Measurements from ENCODE around the gene FAM120A.

FAM120A gene

GRCh38 chr9:93578844-93579243, 127.4 kb downstream of the FAM120A start:
- no peak for DNase-seq (ENCODE audit: low read depth, low spot score)

GRCh38 chr9:93579711-93580516, 128.4 kb downstream of the FAM120A start:
- DNase-seq (ENCODE audit: low read depth, low spot score), result no peak

- no peak for DNase-seq (ENCODE audit: low read depth, low spot score)
Observed at GRCh38 chr9:93580654-93581380, 129.3 kb downstream of the FAM120A start.

GRCh38 chr9:93582115-93582514, 130.6 kb downstream of the FAM120A start:
- DNase-seq (ENCODE audit: low read depth, low spot score), result no peak

GRCh38 chr9:93582550-93582949, 131.1 kb downstream of the FAM120A start:
- DNase-seq (ENCODE audit: low read depth, low spot score), result no peak

- no peak for DNase-seq (ENCODE audit: low read depth, low spot score)
Observed at GRCh38 chr9:93585259-93585658, 133.8 kb downstream of the FAM120A start.

GRCh38 chr9:93585695-93586094, 134.2 kb downstream of the FAM120A start:
- no peak for DNase-seq (ENCODE audit: low read depth, low spot score)

GRCh38 chr9:93586290-93587057, 135.0 kb downstream of the FAM120A start:
- DNase-seq (ENCODE audit: low read depth, low spot score), result no peak

- no peak for DNase-seq (ENCODE audit: low read depth, low spot score)
Observed at GRCh38 chr9:93587284-93587650, 135.8 kb downstream of the FAM120A start.

GRCh38 chr9:93587651-93588347, 136.3 kb downstream of the FAM120A start:
- no peak for DNase-seq (ENCODE audit: low read depth, low spot score)

GRCh38 chr9:93588641-93589609, 137.4 kb downstream of the FAM120A start:
- no peak for DNase-seq (ENCODE audit: low read depth, low spot score)

- no peak for DNase-seq (ENCODE audit: low read depth, low spot score)
Observed at GRCh38 chr9:93589688-93590087, 138.2 kb downstream of the FAM120A start.

- DNase-seq (ENCODE audit: low read depth, low spot score), result no peak
Observed at GRCh38 chr9:93590609-93591234, 139.2 kb downstream of the FAM120A start.

- DNase-seq (ENCODE audit: low read depth, low spot score), result no peak
Observed at GRCh38 chr9:93591301-93592007, 140.0 kb downstream of the FAM120A start.

GRCh38 chr9:93592008-93592642, 140.6 kb downstream of the FAM120A start:
- DNase-seq (ENCODE audit: low read depth, low spot score), result no peak

- DNase-seq (ENCODE audit: low read depth, low spot score), result no peak
Observed at GRCh38 chr9:93592643-93593021, 141.1 kb downstream of the FAM120A start.

GRCh38 chr9:93593144-93593658, 141.7 kb downstream of the FAM120A start:
- DNase-seq (ENCODE audit: low read depth, low spot score), result no peak

- DNase-seq (ENCODE audit: low read depth, low spot score), result no peak
Observed at GRCh38 chr9:93594041-93594756, 142.7 kb downstream of the FAM120A start.
